GM19324 (cell line): ENCODE data around the gene GJA9.
"Not testable (repeated sequence)": the region's sequence is repeated elsewhere in the genome, so short reads cannot be mapped to it uniquely, and the experiment has no call there.

ENCODE experiments used
- ATAC-seq: cut with Tn5 transposase; IDR thresholded peaks from one replicate; pipeline ENCODE4 v1.9.1; 2021; ENCODE audit warnings: mild to moderate bottlenecking, moderate library complexity; ENCODE audit not compliant: unreplicated experiment, low FRiP score

The GJA9 gene

GRCh38 chr1:38875811-38876210 lies 5.6 kb downstream of the GJA9 start:
- ATAC-seq = no peak

- peak; percentile 96 for ATAC-seq
These were observed 8.1 kb downstream of the GJA9 start, which contains the start of gene MYCBP for GRCh38 chr1:38873027-38873969. MYCBP (minus strand) TSS chr1:38873348; CDS start chr1:38873305, 43 bp downstream.

- ATAC-seq = peak; percentile 18
These were observed 8.9 kb downstream of the GJA9 start for GRCh38 chr1:38872401-38873026.

GRCh38 chr1:38870996-38871395 lies 10.4 kb downstream of the GJA9 start:
- no peak for ATAC-seq

GRCh38 chr1:38867208-38867607 lies 14.2 kb downstream of the GJA9 start:
- ATAC-seq = no peak

GRCh38 chr1:38865112-38865715 lies 16.2 kb downstream of the GJA9 start:
- no peak for ATAC-seq

- ATAC-seq = no peak
These were observed 21.0 kb downstream of the GJA9 start for GRCh38 chr1:38860454-38860795.

GRCh38 chr1:38859561-38860453 lies 21.6 kb downstream of the GJA9 start, which contains the start of gene RRAGC:
RRAGC (minus strand) TSS chr1:38859772; CDS start chr1:38859646, 126 bp downstream.
- ATAC-seq = peak; percentile 91

GRCh38 chr1:38858833-38859560 lies 22.4 kb downstream of the GJA9 start:
- ATAC-seq = peak; percentile 35

- no peak for ATAC-seq
These were observed 28.6 kb downstream of the GJA9 start for GRCh38 chr1:38852780-38853179.

GRCh38 chr1:38848071-38848470 lies 33.3 kb downstream of the GJA9 start:
- ATAC-seq = no peak

- no peak for ATAC-seq
These were observed 35.2 kb downstream of the GJA9 start for GRCh38 chr1:38846210-38846609.

GRCh38 chr1:38845088-38845487 lies 36.3 kb downstream of the GJA9 start:
- ATAC-seq = not testable (repeated sequence)

GRCh38 chr1:38840281-38840680 lies 41.1 kb downstream of the GJA9 start:
- ATAC-seq = no peak

GRCh38 chr1:38839363-38839762 lies 42.0 kb downstream of the GJA9 start:
- no peak for ATAC-seq

GRCh38 chr1:38836316-38836715 lies 45.1 kb downstream of the GJA9 start:
- ATAC-seq = not testable (repeated sequence)

GRCh38 chr1:38834937-38835827 lies 46.2 kb downstream of the GJA9 start:
- no peak for ATAC-seq

- ATAC-seq = no peak
These were observed 47.1 kb downstream of the GJA9 start for GRCh38 chr1:38834221-38834782.
